Prostate gland (tissue), 2 donors: Measurements from ENCODE around the gene SLC29A2.

Experiments
- POLR2A ChIP-seq: fragments of 450-650 bp; IDR thresholded peaks from one replicate; pipeline ENCODE4 v1.6.1; 2016; ENCODE audit warnings: antibody characterized with exemption, mild to moderate bottlenecking
- TF ChIP-seq, protein P1 (sequence below), 4 experiments: fragments of 200-600 bp in 2 of 4; fragments of 450-650 bp in 2 of 4; sonication (generic) in 2 of 4; IDR thresholded peaks; 1 replicate in 3 of 4; 2 replicates in 1 of 4; pipeline ENCODE4 v1.5.1; 2016 to 2019; ENCODE audit warnings: antibody characterized with exemption in 4 of 4, mild to moderate bottlenecking in 2 of 4, moderate library complexity in 2 of 4

DNA sequence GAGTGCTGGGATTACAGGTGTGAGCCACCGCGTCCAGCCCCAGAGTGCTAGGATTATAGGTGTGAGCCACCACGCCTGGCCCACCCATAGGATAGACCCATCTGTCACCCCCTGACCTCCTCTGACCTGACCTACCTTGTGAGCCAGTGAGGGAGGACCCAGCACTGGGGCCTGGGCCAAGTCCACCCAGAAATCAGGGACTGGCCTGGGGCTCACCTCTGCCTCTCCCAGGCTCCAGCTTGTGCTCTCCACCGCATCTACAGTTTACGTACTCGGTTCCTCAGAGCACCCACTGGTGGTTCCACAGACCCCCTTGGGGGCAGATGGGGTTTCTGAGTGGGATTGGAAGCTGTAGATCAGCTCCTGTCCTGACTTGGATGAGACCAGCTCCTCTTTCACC is 6.4 kb downstream of the SLC29A2 start:
- no peak for TF ChIP-seq POLR2A
- TF ChIP-seq, protein P1, sequence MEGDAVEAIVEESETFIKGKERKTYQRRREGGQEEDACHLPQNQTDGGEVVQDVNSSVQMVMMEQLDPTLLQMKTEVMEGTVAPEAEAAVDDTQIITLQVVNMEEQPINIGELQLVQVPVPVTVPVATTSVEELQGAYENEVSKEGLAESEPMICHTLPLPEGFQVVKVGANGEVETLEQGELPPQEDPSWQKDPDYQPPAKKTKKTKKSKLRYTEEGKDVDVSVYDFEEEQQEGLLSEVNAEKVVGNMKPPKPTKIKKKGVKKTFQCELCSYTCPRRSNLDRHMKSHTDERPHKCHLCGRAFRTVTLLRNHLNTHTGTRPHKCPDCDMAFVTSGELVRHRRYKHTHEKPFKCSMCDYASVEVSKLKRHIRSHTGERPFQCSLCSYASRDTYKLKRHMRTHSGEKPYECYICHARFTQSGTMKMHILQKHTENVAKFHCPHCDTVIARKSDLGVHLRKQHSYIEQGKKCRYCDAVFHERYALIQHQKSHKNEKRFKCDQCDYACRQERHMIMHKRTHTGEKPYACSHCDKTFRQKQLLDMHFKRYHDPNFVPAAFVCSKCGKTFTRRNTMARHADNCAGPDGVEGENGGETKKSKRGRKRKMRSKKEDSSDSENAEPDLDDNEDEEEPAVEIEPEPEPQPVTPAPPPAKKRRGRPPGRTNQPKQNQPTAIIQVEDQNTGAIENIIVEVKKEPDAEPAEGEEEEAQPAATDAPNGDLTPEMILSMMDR (IDR thresholded peaks at IDR 0.05) = no peak
